T-helper 1 cell (primary cell): ENCODE results near the gene NOTCH2NLA.
"Not testable (repeated sequence)": the region's sequence is repeated elsewhere in the genome, so short reads cannot be mapped to it uniquely, and the experiment has no call there.

Source experiments
- DNase-seq, 5 donors: peaks; one replicate each; pipeline ENCODE4 v3.0.0-alpha.2; 2012 to 2020

NOTCH2NLA gene

DNA sequence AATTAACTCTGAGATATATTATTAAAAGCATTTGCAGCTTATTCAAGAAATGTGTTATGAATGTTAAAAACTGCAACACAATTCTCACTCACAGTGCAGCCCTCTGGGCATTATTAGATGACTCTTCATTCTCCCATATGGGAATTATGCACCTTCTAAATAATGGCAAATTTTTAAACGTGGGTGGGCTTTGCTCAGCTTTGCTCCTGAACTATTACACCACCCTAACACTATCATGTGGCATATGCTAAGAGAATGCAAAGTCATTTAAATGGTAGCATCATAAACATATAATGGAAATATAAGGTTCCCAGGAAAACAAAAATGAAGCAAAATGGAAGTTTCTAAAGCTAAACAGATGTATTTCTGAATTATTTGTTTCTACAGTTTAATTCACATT, 61.5 kb downstream of the NOTCH2NLA start:
- not testable (repeated sequence) for DNase-seq

DNA sequence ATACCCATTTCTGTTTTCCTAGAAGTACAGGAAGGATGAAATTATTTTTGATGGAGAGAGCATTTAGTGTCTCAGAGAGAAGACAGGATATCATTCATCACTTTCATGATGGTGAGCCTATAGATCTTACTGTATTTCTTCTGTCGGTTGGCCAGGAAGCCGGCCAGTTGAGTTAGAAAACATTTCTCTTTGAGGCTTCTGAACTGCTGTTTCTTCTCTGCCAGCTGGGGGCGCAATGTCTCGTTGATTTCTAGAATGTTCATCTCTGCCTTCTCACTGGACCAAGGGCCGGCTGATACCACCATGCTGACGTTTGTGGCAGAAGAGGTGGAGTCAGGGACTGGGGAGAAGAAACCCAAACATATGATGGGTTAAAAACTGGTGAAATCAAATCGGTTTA, 84.4 kb downstream of the NOTCH2NLA start, which contains the start of gene NBPF10:
NBPF10 (minus strand) TSS at position 340 of the 400 bp plus-strand sequence; CDS start at position 305, 35 bp downstream.
- DNase-seq = not testable (repeated sequence)
